GM04504 (cell line): ENCODE data around the gene RIC1.
"Not testable (repeated sequence)": the region's sequence is repeated elsewhere in the genome, so short reads cannot be mapped to it uniquely, and the experiment has no call there.

Experiments
- DNase-seq: peaks from one replicate; pipeline ENCODE4 v3.0.0-alpha.2; 2012; ENCODE audit warnings: low read depth

RIC1 gene

DNA sequence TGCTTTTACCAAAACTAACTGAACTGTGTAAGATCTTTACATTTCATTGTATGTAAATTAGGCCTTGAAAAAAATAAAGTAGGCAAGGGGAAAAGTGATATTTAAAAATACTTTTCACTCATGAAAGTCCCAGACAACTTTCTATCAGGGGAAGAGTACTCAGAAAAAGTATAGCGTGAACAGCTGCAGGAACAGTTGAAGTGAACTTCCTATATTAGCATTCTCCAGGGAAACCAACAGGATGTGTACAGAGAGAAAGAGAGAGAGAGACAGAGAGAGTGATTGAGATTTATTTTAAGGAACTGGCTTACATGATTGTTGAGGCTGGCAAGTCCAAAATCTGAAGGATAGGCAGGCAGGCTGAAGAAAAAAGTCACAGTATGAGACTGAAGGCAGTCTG, 162.0 kb downstream of the RIC1 start:
- no peak for DNase-seq

DNA sequence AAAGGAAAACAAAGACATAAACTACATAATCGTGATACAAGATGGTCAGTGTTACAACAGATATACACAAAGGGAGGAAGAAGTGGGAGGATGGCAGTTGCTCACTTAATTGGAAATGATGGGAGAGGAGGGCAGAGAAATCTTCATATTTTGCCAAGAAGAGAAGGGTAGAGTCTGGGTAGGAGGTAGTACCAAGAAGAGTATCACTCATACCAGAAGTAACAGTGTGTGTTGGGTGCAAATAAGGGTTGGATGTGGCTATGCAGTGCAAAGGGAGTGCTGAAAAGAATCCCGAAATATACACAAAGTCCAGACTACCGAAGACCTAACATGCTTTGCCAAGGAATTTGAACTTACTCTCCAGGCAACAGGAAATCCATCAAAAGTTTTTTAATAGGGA, 163.0 kb downstream of the RIC1 start:
- no peak for DNase-seq

DNA sequence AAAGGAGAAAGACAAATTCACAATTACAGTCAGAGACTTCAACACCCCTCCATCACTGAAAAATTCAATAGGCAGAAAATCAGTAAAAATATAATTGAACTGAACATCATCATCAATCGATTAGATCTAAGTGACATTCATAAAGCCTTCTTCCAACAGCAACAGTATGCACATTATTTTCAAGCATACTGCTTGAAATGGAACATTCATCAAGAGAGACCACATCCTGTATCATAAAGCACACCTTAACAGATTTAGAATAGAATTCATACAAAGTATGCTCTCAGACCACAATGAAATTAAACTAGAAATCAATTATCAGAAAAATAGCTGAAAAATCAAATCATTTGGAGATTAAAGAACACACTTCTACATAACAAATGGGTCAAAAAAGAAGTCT, 164.9 kb downstream of the RIC1 start:
- DNase-seq = no peak

DNA sequence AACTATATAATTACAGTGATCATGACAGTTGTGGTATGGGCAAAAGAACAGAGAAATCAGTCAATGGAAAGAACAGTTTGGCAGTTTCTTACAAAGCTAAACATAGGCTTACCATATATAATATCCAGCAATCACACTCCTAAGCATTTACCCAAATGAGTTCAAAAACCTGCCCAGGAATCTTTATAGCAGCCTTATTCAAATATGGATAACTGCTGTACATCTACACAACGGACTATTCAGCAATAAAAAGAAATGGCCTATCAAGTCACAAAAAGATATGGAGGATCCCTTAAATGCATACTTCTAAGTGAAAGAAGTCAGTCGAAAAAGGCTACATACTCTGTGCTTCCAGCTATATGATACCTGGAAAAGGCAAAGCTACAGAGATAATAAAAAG, 167.4 kb downstream of the RIC1 start:
- DNase-seq = no peak

DNA sequence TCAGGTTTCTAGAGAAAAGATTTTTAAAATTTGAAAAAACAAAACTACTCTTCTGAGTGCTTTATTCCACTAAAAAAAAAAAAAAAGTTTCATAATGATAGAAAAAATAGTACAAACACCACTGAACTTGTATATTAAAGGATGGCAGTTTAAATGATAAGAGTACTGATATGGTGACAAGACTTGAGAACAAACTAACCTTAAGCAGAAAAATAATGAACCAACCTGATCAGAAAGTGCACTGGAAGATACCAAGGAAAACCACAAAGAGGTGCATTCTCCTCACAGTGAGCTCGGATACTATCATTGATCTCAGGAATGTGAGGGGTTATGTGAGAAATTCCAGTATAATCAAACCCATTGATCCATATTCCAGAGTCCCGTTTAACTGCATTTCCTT, 169.7 kb downstream of the RIC1 start:
- DNase-seq = no peak

DNA sequence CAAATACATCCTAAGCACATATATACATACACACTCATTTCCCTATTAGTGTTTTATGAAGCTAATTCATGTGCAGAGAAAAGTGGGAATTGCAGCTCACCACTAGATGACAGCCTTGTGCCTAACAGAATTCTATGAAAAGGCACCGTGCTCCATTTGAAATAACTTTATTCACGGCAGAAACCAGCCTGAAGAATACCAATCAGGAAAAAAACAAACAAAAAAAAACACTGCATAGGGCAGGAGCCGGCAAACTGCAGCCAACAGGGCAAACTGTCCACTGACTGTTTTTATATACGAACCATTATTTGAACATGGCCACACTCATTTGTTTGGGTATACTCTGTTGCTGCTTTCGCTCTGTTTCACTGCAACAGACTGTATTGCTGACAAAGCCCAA, 170.4 kb downstream of the RIC1 start:
- DNase-seq = peak; percentile 3

DNA sequence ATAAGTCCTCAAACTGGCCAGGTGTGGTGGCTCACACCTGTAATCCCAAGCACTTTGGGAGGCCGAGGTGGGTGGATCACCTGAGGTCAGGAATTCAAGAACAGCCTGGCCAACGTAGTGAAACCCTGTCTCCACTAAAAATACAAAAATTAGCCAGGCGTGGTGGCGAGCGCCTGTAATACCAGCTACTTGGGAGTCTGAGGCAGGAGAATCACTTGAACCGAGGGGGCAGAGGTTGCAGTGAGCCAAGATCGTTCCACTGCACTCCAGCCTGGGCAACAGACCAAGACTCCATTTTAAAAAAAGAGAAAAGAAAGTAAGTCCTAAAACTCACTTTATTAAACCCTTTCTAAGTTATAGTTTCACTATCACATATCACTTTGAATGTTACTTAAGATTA, 171.5 kb downstream of the RIC1 start:
- DNase-seq = not testable (repeated sequence)

DNA sequence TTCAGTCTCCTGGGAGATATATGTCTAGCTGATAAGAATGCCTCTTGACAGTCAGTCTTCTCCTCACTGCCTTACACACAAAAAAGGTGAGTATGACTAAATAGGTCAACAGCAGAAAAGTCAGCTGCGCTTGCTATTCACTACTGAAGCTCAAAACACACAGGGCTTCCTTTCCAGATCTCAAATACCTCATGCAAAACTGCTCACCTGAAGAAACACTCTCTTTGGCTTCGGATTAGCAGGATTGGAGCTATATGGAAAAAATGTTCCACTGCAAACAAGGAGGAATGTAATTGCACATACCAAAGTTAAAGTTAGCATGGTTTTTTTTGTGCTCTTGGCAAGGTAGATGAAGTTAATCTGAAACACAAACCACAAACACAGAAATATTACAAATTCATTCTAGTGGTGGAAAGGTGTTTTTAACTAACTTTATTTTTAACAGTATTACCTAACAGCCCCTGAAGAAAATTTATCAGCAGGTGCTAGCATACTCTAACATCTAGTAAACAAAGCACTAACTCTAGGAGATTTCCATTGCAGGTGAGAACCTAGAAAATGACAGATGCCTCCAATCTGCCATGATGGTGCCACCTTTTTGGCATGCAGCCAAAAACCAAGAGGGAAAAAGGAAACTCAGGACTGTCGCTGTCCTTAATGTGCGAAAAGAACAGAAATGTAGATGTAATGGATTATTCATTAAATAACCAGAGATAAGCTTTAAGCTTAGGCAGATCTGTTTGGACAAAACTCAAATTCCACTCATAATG, 172.2 kb downstream of the RIC1 start:
- no peak for DNase-seq

DNA sequence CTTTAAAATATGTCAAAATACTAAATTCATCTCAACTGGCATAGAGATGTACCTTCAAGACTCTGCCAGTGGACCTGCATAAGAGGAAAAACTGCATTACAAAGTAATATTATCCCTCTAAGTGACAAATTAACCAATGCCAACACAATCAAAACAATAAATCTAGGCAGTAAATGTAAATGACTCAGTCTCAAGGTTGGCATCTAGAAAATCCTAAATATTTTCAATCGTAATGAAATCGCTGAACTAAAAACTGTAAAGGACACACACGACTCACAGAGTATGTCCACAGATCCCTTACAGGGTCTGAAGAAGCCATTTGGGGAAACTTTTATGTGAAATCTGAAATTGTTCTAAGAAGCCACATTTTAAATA, 172.8 kb downstream of the RIC1 start:
- no peak for DNase-seq

DNA sequence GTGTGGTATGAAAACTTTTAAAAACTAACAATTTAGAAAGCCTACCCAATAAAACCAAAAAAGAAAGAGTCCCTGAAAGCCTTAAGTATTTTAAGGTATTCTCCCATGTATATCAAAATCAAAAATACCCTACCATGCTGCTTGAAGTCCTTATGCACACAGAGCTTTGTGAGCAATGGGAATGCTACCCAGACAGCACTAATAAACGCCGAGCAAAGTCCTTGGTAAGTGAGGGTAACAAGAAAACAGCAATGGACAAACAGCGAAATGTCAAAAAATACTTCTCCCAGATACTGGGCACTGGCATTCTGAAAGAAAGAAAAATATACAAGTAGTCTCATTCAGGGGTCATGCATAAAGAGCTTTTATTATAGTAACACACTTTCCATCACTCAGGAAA, 176.6 kb downstream of the RIC1 start:
- DNase-seq = no peak

DNA sequence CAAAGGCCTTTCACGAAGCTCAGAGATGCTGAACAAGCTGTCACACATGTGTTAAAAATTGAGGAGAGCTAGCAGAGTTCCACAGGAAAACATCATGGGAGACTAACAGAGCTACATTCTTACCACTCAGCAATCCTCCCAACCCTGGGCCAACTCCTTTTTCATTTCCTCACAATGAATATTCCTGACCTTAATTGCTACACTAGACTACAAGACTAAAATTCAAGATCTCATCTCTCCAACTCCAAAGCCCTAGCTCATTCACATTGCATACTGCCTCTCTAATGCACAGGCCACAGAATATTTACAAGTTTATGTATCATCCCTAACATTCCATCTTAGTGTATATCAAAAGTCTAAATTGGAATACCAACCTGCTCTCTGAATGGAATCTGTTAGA, 182.8 kb downstream of the RIC1 start:
- DNase-seq = no peak

DNA sequence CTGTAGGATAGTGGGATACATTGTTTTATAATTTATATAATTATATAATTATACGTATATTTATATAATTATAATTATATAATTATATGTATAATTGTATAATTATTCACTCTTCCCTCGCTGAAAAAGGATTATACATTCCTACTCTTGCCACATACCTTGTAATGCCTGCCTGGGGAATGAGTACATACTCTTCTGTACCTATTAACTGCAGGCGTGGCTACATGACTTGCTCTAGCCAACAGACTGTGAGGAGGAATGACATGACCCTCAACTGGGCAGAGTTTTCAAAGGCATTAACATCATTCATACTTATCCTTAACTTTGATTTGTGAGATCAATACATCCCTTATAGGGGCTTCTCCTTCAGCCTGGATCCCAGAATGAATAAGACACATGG, 184.9 kb downstream of the RIC1 start:
- DNase-seq = no peak

DNA sequence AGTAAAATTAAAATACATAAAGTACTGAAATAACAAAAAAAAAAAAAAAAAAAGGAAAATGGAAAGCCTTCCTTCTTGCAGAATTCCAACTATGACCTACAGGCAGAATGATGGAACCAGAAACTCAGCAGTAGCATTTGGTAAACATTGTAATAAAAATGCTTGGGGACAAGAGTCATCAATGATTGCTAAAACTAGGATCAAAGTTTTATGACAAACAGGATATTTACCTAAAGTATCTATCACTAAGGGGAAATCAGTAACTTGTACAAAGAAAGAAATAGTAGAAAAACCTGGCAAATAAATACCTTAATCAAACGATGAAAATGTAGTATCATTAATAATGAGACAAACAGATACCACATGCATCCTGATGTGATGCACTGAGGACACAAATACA, 186.6 kb downstream of the RIC1 start:
- DNase-seq = no peak

DNA sequence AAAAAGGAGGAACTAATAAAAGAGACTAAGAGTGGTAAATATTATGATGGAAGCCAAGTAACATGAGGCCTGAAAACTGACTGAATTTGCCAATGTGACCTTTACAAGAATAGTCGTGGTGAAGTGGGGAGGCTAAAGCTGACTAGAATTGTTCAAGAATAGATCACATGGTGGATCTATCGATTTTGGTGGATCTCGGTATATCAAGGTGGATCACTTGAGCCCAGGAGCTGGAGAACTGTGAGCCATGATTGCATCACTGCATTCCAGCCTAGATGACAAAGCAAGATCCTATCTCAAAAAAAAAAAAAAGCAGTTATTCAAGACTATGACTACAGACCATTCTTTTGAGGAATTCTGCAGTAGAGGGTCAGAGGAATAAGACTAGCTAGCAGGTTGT, 189.0 kb downstream of the RIC1 start:
- DNase-seq = peak; percentile 35

DNA sequence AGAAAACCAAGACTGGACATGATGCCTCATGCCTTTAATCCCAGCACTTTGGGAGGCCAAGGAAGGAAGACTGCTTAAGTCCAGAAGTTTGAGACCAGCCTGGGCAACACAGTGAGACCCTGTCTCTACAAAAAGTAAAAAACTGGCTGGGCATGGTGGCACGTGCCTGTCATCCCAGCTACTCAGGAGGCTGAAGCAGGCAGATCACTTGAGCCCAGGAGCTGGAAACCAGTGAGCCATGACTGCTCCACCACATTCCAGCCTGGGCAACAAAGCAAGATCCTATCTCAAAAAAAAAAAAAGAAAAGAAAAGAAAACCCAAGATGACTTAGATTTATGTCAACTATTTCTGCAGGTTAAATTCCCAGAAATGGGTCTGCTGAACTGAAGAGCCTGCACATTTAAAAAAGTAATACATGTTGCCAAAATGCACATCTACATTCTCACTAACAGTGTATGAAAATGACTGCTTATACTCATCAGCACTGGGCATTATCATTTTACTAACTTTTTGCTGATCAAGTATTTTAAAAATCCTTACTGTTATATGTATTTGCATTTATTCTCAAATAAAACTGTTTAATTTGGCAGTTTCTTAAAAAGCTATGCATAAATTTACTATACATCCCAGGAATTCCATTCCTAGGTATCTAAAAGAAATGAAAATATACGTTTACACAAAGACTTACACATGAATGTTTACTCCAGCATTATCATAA, 189.7 kb downstream of the RIC1 start:
- DNase-seq = no peak

DNA sequence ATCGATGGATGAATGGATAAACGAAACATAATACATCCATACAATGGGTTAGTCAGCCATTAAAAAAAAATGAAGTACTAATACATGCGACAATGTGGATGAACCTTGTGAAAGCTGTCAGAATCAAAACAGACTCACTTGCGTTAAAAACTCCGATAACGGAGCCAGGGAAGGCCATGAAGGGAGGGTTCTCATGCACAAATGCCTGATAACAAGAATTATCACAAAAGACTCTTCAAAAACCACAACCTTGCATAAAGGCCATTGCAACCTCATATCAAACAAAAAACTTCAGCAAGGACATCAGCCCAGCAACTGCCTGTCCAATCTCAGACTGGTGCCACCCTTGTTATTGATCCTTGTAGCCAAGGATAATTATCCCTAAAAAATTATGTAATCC, 190.3 kb downstream of the RIC1 start:
- no peak for DNase-seq

DNA sequence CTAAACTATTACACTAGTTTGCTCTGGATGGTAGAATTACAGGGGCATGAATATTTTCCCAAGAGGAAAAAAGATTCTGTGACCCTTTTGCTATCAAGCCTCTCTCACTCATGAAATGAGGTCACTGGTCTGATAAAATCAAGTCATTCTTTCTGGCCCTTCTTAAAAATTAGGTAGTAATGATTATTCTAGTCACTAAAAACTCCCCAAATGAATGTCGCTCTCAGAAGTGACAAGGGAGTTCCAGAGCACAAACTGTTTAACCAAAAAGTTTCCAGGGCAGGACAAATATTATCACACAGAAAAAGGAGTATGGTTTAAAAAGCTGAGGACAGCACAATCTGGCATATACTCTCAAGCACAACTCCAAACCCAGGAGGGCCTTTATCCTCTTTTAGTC, 191.5 kb downstream of the RIC1 start:
- no peak for DNase-seq

DNA sequence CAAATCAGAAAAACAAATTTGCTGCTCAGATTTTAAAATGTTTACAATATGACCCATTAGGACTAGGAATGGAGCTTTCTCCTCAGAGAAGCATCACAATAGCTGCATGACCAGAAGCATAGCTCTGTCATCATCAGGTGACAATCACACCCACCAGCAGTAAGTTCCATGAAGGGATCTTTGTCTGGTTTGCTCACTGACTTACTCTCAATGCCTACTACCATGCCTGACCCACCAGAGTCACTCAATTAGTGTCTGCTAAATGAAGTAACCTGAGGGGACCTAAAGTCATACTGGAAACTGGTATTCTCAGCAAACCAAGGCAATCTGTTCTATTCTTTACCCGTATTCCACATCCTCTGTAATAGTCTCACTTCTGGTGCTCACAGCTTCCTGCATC, 196.3 kb downstream of the RIC1 start:
- DNase-seq = no peak
